Choroid plexus epithelial cell (primary cell): ENCODE results near the gene CEP63.

Experiments used
- DNase-seq: peaks from one replicate; pipeline ENCODE4 v3.0.0-alpha.2; 2010; ENCODE audit warnings: low read depth
- H3K4me3 ChIP-seq: 2 replicates; pipeline ENCODE4 v1.5.1; 2011; ENCODE audit warnings: low read depth, mild to moderate bottlenecking, control low read depth, low read length, moderate library complexity
- CTCF ChIP-seq: conservative IDR thresholded peaks from 2 replicates; pipeline ENCODE4 v1.5.1; 2011; ENCODE audit warnings: low read depth, mild to moderate bottlenecking, control low read depth, inconsistent platforms, low read length, moderate library complexity

Gene CEP63

GRCh38 chr3:134486577-134487041 lies 752 bp downstream of the CEP63 start:
- peak overlapping the region; percentile 88 for H3K4me3 ChIP-seq

GRCh38 chr3:134487406-134487805 lies 1.5 kb downstream of the CEP63 start:
- H3K4me3 ChIP-seq = no peak overlapping the region
- DNase-seq = no peak
- TF ChIP-seq CTCF = no peak

More at GRCh38 chr3:134486577-134487041, 752 bp downstream of the CEP63 start:
- no peak for TF ChIP-seq CTCF
- DNase-seq = peak; percentile 36

- no peak for TF ChIP-seq CTCF
- no peak for DNase-seq
- no peak overlapping the region for H3K4me3 ChIP-seq
These were observed 8.6 kb downstream of the CEP63 start for GRCh38 chr3:134494495-134494894.

GRCh38 chr3:134495980-134496379 lies 10.1 kb downstream of the CEP63 start:
- H3K4me3 ChIP-seq = no peak overlapping the region
- DNase-seq = no peak
- TF ChIP-seq CTCF = no peak

- no peak overlapping the region for H3K4me3 ChIP-seq
- DNase-seq = peak; percentile 23
- TF ChIP-seq CTCF = no peak
These were observed 10.7 kb downstream of the CEP63 start for GRCh38 chr3:134496471-134497071.

GRCh38 chr3:134503266-134503665 lies 17.4 kb downstream of the CEP63 start:
- no peak for TF ChIP-seq CTCF
- DNase-seq = no peak
- H3K4me3 ChIP-seq = no peak overlapping the region

- no peak for TF ChIP-seq CTCF
- H3K4me3 ChIP-seq = no peak overlapping the region
- DNase-seq = no peak
These were observed 18.3 kb downstream of the CEP63 start for GRCh38 chr3:134504132-134504531.
